HG03571 (cell line): Measurements from ENCODE around the gene SOCS1.

Source experiments
- ATAC-seq: cut with Tn5 transposase; IDR thresholded peaks from one replicate; pipeline ENCODE4 v1.9.1; 2021; ENCODE audit not compliant: unreplicated experiment

The SOCS1 gene

DNA sequence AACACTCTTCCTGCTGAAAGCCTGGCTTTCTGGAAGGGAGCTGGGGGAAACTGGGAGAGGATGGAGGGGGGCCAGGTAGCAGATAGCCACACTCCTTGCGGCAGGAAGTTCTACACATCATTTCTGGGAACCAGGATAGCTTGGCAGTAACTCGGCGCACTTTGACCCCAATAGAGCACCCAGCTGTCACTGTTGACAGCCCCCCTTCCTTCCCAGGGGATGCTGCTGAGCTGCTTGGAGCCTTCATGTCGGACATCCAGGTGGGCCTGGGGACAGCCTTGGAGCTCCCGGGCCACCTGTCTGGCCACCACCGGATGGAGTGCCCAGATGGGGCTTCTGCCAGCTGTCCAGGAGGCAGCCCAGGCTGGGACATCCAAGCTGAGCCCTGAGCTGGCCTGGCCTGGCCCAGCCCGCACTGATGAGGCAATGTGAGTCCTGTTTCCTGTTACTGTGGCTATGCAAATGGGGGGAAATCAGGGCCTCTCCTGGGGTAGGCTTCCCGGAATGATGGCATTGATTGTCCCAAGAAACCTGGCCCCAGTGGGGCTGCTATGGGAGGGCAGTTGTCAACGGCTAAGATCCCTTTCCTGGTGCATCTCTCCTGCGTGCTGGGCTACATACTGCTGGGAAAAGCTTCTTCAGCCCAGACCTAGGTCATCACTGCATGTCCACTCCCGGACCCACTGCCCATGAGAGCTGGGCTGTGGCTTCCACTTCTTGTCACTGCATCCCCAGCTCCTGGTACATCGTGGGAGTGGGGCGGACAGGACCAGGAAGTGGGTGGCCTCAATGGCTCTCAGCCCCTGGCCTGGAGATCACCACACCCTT, 50.0 kb downstream of the SOCS1 start:
- peak; percentile 37 for ATAC-seq

DNA sequence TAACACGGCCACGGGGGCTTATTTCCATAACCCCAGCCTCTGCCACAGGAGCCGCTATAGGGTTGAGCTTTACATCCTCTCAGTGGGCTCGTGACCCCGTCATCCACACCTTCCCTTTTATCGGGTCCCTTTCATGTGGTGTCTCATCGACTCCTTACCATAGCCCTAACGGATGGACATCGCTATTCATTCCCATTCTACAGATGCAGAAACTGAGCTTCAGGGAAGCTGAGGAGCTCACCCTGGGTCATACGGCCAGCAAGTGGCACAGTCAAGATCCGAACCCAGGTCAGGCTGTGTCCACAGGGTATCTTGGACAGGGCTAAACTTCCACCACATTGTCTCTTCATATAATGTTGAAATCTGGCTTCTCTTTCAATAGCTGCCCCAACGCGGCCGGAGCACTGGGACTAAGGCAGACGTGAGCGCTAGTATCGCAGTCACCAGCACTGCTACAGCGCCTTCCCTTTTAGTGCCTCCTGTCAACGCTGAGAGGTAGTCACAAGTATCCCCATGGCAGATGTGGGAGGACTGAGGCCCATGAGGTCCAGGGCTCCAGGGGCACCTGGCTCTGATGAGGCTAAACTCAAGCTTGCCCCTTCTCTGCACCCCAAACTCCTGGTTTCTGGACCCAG, 50.8 kb downstream of the SOCS1 start:
- ATAC-seq, result no peak

DNA sequence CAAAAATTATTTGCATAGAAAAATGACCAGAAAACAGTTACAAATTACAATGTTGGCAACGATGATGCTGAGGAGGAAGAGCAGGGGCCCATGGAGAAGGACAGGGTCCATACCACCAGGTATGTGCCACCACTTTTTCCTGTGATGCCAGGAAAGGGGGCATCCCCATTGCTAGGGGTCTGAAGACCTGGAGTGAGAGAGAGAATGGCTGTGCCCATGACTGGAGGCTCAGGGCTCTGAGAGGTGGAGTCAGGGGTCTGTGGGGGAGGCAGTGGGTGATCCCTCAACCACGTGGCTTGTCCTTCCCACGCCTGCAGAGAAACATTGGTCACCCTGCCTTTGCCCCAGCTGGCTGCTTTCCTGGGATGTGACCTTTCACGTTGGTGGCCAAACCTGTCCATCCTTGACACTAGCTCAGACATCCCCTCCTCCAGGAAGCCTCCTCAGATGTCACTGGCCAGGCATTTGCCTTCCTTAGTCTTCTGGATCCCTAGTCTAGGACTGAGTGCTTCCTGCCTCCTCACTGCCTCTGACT, 51.4 kb downstream of the SOCS1 start:
- ATAC-seq, result no peak
